Lung (tissue), 12 donors: Measurements from ENCODE around the gene LAMA3. TPM values are rescaled to one million over a fixed set of nuclear protein-coding genes. Genes with fewer than 3 reads are reported as not detected.
A peak's percentile ranks its signal among the peaks of the same experiment; 100 is the strongest.

Experiments used
- ATAC-seq: fragments of 200-7000 bp; cut with Tn5 transposase; one replicate; pipeline ENCODE4 v1.9.1; 2020; ENCODE audit warnings: moderate number of reproducible peaks; ENCODE audit not compliant: insufficient read depth, low FRiP score
- DNase-seq, 3 donors: peaks; one replicate each; pipeline ENCODE4 v3.0.0-alpha.2; 2013 to 2017
- H3K27ac ChIP-seq, 2 donors: one replicate each; pipeline ENCODE4 v1.5.1; 2013; ENCODE audit warnings: mild to moderate bottlenecking in 2 of 2, moderate library complexity in 2 of 2, control low read depth in 1 of 2, inconsistent platforms in 1 of 2, low read depth in 1 of 2, low read length in 1 of 2
- H3K27me3 ChIP-seq, 3 donors: one replicate each; pipeline ENCODE4 v1.5.1; 2013; ENCODE audit warnings: low read length in 2 of 3; ENCODE audit not compliant: control insufficient read depth in 3 of 3, insufficient read depth in 3 of 3
- H3K36me3 ChIP-seq, 4 donors: one replicate each; pipeline ENCODE4 v1.5.1; 2013; ENCODE audit warnings: low read length in 4 of 4, mild to moderate bottlenecking in 1 of 4, moderate library complexity in 1 of 4; ENCODE audit not compliant: control insufficient read depth in 4 of 4, insufficient read depth in 4 of 4
- H3K4me1 ChIP-seq, 5 donors: one replicate each; pipeline ENCODE4 v1.5.1; 2013; ENCODE audit warnings: low read length in 5 of 5, mild to moderate bottlenecking in 2 of 5, moderate library complexity in 1 of 5; ENCODE audit not compliant: control insufficient read depth in 5 of 5, insufficient read depth in 5 of 5
- H3K4me3 ChIP-seq: one replicate; pipeline ENCODE4 v1.5.1; 2013; ENCODE audit warnings: mild to moderate bottlenecking, control low read depth, moderate library complexity
- H3K9ac ChIP-seq, 2 donors: one replicate each; pipeline ENCODE4 v1.5.1; 2013; ENCODE audit warnings: low read length in 2 of 2, control low read depth in 1 of 2; ENCODE audit not compliant: insufficient read depth in 1 of 2
- H3K9me3 ChIP-seq, 4 donors: one replicate each; pipeline ENCODE4 v1.5.1; 2013; ENCODE audit warnings: low read length in 3 of 4, mild to moderate bottlenecking in 1 of 4, moderate library complexity in 1 of 4; ENCODE audit not compliant: control insufficient read depth in 4 of 4, insufficient read depth in 3 of 4
- WGBS, 2 donors: extraction: QIAGEN DNeasy Blood & Tissue Kit; methylation state at CpG; one replicate each; pipeline ENCODE4 v1.1.7; 2013; 5-methylcytosine and 5-hydroxymethylcytosine counted together
- polyA plus RNA-seq, 2 donors: library from polyadenylated mRNA; stranded (reverse); fragments of 200-250 nt; gene quantifications; one replicate each; pipeline ENCODE4 v1.2.1, GENCODE V29; 2013
- total RNA-seq, 2 donors: library from RNA; depleted of rRNA in 1 of 2; stranded (reverse); fragments of >200 nt in 1 of 2; gene quantifications; one replicate each; pipeline ENCODE4 v1.2.1, GENCODE V29; 2014 to 2021
- TF ChIP-seq, protein P1 (sequence below): IDR thresholded peaks from 2 replicates; pipeline ENCODE4 v1.5.1; 2012; ENCODE audit warnings: mild to moderate bottlenecking; ENCODE audit errors: control extremely low read depth, extremely low read depth
- donor health status: control.
- donor health status: control.
- donor health status: Bipolar disorder and iron deficiency.
- donor health status: healthy.
- donor health status: DM: yes; HTN: yes; CAD: no.

LAMA3 gene
- total and polyA plus RNA-seq, 4 donors, result 14.1 to 110 (median 51.9) TPM

DNA sequence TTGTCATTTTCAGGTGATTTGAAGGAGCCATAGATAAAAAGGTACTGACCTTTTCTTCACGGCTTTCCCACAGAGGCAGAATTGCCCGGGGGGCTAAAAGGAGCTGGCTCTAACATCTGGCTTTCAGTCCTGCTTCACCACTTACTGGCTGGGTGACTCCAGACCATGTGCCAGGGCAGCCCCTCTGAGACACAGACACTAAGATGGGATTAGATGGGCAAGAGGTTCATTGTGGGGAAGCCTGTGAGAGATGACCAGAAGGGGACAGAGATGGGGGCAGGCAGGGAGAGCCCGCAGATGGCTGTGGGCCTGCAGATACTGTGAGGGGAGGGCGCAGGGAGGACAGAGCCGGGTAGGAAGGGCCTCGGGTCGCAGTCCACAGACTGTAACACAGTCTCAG is 250.6 kb downstream of the LAMA3 start:
- Histone ChIP-seq H3K27me3 (no peaks in the 10 kb centered on the region), H3K4me3 (no peak overlapping the region), H3K27ac (no peak overlapping the region), H3K9me3 (no peaks in the 10 kb centered on the region), H3K4me1 (peaks cover 0 to 3% (median 0%) of the 10 kb centered on the region in 5 donors), H3K9ac (no peak overlapping the region), H3K36me3 (no peaks in the 10 kb centered on the region)
- DNase-seq, result no peak
- no peak for ATAC-seq
- TF ChIP-seq, protein P1, sequence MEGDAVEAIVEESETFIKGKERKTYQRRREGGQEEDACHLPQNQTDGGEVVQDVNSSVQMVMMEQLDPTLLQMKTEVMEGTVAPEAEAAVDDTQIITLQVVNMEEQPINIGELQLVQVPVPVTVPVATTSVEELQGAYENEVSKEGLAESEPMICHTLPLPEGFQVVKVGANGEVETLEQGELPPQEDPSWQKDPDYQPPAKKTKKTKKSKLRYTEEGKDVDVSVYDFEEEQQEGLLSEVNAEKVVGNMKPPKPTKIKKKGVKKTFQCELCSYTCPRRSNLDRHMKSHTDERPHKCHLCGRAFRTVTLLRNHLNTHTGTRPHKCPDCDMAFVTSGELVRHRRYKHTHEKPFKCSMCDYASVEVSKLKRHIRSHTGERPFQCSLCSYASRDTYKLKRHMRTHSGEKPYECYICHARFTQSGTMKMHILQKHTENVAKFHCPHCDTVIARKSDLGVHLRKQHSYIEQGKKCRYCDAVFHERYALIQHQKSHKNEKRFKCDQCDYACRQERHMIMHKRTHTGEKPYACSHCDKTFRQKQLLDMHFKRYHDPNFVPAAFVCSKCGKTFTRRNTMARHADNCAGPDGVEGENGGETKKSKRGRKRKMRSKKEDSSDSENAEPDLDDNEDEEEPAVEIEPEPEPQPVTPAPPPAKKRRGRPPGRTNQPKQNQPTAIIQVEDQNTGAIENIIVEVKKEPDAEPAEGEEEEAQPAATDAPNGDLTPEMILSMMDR, result no peak
- 87 to 94% methylated on average over 7 of the region's 7 CpGs for WGBS, 2 donors

DNA sequence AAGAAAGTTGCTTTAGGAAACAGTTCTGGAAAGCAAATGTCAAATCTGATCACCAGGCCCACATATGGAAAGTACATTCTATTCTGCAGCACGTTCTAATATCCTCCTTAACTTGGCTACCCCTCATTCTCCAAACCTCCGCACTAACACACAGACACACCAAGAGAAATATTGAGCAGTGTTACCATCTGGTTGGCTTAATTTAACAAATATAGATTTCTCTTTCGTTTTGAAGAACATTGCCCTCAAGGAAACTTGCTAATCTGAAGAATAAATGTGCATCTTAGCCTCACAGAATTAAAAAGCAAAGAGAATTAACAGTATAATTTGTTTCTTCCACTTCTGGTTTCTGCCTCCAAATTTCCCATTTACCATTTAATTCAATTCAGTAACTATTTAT is 252.5 kb downstream of the LAMA3 start:
- Histone ChIP-seq H3K27ac (no peak overlapping the region), H3K27me3 (no peaks in the 10 kb centered on the region), H3K9ac (no peak overlapping the region), H3K36me3 (no peaks in the 10 kb centered on the region), H3K4me3 (no peak overlapping the region), H3K9me3 (no peaks in the 10 kb centered on the region), H3K4me1 (peaks cover 0 to 3% (median 0%) of the 10 kb centered on the region in 5 donors)
- TF ChIP-seq, protein P1, result no peak
- ATAC-seq, result no peak
- WGBS, 2 donors, result 88 to 93% methylated on average over 3 of the region's 3 CpGs
- DNase-seq, result no peak

DNA sequence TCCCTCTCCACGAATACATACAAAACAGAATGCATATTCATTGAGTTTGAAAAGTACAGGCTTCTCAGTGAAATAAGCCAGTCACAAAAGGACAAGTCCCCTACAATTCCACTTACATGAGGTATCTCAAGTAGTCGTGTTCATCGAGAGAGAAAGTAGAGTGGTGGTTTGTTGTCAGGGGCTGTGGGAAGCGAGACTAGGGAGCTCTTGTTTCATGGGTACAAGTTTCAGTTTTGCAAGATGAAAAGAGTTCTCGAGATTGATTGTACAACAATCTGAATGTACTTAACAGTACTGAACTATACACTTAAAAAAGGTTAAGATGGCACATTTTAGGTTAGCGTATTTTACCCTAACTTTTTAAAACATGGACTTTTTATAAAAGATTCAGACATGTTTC is 253.9 kb downstream of the LAMA3 start:
- Histone ChIP-seq H3K9ac (no peak overlapping the region), H3K4me3 (no peak overlapping the region), H3K9me3 (no peaks in the 10 kb centered on the region), H3K36me3 (no peaks in the 10 kb centered on the region), H3K4me1 (peaks cover 0 to 3% (median 0%) of the 10 kb centered on the region in 5 donors), H3K27me3 (no peaks in the 10 kb centered on the region), H3K27ac (no peak overlapping the region)
- TF ChIP-seq, protein P1, result no peak
- WGBS, 2 donors, result 63 to 84% methylated on average over 6 of the region's 6 CpGs
- DNase-seq, result peak in 2 of 3 donors; percentile 34 to 59
- peak; percentile 30 for ATAC-seq

DNA sequence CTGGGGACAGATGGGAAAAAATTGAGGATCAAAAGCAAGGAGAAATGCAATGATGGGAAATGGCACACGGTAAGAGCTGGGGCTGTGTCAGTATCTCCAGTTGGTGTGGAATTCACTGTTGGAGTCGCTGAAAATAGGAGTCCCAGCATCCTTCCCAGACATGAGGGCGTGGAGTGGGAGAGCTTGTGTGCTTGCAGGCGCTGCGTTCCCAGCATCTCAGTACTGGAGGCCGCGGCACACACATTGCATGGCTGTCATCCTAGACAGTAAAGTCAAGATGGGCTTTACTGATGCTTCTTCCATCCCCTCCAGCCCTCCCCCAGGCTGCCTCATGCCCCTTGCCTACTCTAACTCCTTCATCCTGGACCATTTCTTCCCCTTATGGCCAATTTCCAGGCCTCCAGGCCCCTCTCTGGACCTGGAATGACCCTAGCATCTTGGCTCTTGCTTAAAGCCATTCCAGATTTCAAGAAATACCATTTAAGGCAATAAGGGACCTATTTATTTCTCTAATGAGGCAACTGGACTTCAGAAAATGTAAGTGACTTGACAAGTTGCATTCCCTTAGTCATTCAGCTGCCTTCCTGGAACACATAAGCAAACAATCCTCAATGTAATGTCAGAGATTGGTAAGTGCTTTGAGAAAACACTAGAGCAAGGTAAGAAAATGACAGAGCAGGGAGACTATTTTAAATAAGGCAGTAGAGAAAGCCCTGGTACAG is 254.8 kb downstream of the LAMA3 start:
- peaks cover 0 to 3% (median 0%) of the 10 kb centered on the region in 5 donors for H3K4me1 ChIP-seq
- TF ChIP-seq, protein P1, result no peak
- no peaks in the 10 kb centered on the region for H3K9me3 ChIP-seq
- peak overlapping the region in 1 of 2 donors; percentile 43 for H3K27ac ChIP-seq
- no peaks in the 10 kb centered on the region for H3K27me3 ChIP-seq
- ATAC-seq (peak; percentile 66), DNase-seq (peak; percentile 23 to 71 (median 53))
- WGBS, 2 donors, result 94 to 95% methylated on average over 7 of the region's 7 CpGs
- H3K4me3 ChIP-seq, result no peak overlapping the region
- no peak overlapping the region for H3K9ac ChIP-seq
- no peaks in the 10 kb centered on the region for H3K36me3 ChIP-seq
